Activated CD4-positive, alpha-beta T cell treated with anti-CD3 and anti-CD28 coated beads, Interleukin-2, amount 50 U/mL, for 4 hours (primary cell): ENCODE results near the gene NR5A2.

Experiments
- DNase-seq, 2 experiments: peaks; one replicate each; pipeline ENCODE4 v3.0.0-alpha.2; 2020

Gene NR5A2

DNA sequence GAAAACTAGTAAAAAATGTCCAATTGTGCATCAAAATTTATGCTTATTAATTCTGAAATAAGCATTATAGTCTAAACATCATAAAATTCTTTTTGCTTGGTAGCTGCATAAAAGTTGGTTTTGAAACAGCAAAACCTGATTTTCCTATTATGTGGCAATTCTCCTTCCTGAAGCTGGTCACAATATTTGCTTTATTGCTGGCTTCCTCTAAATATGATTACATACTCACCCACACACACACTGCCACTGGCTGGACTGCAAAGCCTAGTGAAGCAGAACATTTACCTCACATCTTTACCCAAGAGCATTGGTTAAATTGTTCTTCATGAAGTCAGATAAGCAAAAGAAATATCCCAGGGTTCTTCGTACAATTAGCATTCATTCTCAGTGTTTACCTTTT lies 103.0 kb downstream of the NR5A2 start:
- DNase-seq = no peak

DNA sequence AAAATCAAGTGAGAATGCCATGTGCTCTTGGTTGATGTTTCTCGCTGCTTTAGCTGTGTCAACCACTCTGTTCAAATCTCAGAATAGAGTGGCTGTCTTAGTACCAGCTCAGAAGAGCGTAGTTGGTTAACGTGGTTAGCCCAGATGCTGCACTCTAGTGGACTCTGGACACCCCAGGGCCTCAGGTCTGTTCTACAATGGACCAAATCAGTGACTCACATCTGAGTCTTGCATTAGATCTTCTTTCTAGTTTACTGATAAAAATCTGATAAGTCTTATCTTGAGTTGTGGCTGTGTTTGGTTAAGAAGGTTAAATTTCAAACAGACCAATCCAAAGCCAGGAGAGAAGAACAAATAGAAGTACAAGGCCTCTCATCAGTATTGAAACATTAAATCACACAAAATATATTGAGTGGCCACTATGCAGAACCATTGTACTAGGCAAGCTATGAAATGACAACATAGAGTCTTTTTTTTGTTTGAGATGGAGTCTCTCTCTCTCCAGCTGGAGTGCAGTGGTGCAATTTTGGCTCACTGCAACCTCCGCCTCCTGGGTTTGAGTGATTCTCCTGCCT lies 104.1 kb downstream of the NR5A2 start:
- no peak for DNase-seq

DNA sequence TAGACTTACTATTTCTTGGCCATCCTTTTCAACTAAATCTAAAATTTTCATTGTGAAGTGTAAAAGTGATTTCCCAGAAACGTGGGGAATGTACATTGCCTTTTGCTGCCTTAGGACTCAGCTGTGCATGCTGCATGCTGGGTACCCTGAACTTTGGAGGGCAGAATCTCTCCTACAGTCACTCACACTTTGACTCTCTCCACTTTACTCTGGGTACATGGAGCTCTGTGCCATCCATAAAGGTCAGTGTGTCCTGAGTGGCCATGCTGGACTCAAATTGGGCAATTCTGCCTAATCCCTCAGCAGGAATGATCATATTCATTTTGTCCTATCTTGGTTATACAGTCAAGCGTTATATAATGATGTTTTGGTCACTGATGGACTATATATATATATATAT lies 105.6 kb downstream of the NR5A2 start:
- DNase-seq = no peak

DNA sequence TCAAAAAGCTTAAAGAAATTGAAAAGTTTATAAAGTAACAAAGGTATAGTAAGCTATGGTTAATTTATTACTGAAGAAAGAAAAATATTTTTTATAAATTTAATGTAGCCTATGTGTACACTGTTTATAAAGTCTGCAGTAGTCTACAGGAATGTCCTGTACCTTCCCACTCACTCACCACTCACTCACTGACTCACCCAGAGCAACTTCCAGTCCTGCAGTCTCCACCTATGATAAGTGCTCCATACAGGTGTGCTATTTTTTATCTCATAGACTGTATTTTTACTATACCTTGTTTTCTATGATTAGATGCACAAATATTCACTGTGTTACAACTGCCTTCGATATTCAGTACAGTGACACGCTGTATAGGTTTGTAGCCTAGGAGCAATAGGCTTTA lies 106.6 kb downstream of the NR5A2 start:
- no peak for DNase-seq

DNA sequence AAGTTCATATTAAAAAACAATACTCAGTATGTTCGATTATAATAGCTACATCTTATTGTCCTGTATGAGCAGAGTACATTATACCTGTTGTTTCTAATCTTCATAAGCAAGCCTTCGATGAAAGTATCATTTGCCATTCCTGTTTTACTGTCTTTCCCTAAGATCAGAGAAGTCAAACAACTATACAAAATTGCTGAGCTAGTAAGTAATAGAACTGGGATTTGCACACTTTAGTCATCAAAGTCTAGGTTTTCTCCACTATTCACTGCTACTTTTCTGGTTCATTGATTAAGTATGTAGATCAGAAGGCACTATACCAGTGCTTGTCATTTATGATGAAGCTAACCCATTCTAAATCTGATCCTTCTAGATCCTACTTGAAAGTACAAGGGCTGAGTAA lies 108.9 kb downstream of the NR5A2 start:
- DNase-seq = no peak

DNA sequence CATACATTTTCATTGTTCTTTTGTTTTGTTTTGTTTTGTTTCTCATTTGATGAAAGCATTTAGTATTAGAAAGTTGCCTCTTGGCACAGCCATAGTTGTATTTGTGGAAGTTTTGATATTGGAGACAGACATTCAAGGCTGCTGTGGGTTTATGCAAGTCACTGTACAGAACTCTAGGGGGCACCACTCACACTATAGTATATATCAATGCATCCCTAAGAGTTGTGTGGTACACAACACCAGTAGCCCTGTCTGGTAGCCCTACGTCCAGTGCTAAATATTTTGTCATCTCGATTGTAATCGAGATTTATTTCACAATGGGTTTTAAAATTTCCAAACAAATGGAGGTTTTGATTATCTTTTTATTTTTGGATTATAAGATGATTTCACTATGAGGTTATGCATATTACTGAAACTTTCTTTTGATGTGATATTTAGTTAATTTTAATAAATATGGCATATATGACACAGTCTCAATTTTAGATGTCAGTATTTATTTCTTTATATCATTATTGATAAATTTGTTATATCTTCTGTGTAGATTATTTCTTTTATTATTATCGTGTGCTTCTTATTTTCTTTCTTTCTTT lies 112.2 kb downstream of the NR5A2 start:
- peak in 1 of 2 experiments; percentile 5 for DNase-seq

DNA sequence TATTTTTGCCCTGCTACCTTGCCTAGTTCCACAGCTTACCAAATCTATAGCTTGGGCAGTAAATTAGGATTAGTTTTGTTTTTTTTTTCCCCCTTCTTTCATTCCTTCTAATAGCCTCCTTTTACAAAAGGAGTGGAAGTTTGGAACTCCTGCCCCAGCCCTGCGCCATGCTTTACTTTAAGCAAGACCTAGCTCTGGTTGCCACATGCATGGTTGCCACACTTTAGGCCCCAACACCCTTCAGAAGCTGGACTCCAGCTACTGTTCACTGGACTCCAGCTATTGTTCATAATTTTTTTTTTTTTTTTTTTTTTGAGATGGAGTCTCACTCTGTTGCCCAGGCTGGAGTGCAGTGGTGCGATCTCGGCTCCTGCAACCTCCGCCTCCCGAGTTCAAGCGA lies 115.8 kb downstream of the NR5A2 start:
- no peak for DNase-seq

DNA sequence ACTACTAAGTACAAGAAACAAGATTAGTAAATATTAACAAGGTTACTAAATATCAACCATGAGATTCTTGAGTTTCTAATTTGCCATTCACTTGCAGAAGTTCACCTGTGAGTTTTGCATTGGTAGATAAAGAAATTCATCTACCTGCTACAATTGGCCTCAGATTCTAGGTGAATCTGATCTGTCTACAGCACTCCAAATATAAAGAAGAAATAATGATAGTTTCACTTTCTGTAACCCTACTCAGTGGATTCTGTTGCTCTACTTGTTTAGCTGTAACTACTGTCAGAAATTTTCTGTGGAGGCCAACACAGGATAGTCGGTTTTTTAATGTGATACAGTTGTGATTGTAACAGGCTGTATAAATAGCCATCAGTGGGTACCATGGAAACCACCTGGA lies 118.6 kb downstream of the NR5A2 start:
- no peak for DNase-seq

DNA sequence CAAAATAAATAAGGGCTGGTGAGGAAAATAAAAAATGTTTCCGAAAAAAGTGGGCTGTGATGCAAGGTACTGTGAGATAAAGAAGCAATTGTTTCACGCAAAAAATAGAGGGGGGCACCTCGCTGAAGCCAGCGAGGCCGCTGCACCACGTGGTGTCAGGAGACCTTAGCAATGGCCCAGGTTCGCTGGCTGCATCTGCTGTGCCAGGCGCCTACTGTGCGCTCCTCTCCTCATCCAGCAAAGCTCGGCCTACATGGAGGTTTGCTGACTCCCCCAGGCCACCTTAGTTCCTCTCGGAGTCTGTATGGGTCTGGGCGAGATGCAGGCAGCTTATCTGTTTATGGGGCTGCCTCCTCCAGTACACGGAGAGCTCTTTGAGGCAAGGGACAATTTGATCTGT lies 119.6 kb downstream of the NR5A2 start:
- DNase-seq = no peak

DNA sequence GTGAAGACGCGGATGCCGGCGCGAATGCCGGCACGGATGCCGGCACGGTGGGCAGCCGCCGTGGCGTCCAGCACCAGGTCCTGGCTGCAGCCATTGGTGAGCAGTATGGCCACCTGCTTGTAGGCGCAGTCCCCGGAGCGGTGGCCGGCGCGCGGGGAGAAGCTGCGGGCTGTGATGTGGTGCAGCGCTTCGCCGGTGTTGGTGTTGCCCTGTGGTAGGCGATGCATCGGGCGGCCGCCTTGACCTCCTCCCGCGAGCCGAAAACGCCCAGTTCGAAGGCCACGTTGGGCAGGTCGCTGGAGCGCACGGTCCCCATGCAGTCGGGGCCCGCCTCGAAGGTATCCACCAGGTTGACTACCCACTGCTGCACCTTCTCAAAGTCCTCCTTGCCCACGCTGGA lies 120.2 kb downstream of the NR5A2 start:
- no peak for DNase-seq

DNA sequence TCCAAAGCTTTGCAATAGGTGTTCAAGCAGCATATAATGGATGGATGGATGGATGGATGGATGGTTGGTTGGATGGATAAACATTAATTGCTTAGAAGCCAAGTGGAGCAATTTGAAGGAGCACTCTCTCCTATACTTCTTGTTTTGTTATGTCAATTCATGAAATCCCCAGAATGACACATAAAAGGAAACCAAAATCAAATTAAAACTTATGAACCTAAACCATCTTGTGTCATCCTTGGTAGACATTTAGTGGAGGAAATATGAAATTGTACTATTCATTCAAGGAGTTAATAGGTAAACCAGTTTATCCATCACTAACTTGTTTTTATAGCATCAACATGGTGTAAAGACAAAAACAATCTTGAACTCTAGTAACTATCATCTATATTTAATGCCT lies 122.5 kb downstream of the NR5A2 start:
- no peak for DNase-seq

DNA sequence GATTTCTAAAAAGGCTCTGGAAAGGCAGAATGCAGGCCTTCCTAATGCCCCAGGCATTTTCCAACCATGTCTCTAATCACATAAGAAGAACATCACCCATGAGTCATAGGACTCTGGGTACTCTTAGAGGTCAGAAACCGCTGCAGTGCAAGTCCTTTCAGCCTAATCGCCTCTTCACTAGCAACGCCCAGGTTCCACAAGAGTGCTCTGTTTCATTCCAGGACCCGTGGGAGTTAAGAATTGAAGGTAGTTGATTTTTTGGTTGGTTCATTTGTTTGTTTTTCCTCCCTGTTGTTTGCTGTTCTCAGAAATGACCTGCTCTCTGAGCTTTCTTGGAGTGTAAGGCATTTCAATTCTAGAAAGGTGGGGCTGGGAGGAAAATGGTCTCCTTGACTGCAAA lies 123.2 kb downstream of the NR5A2 start:
- no peak for DNase-seq

DNA sequence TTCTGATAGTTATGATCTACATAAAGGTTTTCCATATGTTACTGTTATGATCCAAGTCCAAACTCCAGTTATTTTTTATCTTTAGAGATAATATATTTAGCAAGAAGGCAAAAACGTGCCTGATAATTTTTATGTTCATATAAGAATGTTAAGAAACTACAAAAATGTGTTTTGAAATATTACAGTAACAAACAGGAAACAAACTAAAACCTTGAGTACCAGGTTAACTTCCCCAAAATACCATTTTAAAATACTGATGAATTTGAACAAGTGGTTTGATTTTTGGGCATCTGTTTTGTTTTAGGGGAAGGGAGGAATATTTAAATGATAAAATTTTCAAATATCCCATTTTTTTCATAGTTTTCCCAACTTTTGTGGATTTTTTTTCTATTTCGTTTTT lies 124.8 kb downstream of the NR5A2 start:
- DNase-seq = no peak

DNA sequence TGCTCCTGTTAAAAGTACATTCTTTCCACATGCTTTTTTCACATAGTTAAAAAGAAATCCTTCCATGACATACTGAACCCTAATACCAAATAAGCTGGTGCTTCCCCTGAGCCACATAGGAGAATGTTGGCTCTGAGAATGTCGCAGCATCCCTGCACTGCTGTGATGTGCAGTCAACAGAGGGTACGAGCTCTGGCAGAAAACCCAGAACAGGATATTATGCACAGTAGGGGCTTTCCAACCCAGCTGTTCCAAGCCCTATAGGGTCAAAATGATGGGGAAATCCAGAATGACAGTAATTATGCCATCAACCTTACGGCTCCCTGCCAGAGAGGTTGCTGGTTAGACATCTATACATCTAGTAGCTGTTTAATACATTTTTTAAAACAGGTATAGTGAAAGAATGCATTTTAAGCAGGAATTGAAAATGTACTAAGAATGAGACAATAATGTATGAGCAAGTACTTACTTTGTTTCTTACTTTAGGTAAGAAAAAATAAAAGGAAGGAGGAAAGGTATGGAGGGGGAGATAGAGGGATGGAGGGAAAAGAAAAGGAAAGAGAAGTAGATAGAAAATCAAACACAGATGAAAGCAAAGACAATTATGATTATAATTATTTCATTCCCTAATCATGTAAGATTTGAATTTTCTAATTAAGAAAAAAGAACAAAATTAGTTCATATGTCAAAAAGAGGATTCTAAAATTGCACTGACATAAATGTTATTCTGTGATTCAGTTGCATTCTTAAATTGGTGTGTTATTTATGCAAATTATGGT lies 126.0 kb downstream of the NR5A2 start:
- peak; percentile 29 for DNase-seq

DNA sequence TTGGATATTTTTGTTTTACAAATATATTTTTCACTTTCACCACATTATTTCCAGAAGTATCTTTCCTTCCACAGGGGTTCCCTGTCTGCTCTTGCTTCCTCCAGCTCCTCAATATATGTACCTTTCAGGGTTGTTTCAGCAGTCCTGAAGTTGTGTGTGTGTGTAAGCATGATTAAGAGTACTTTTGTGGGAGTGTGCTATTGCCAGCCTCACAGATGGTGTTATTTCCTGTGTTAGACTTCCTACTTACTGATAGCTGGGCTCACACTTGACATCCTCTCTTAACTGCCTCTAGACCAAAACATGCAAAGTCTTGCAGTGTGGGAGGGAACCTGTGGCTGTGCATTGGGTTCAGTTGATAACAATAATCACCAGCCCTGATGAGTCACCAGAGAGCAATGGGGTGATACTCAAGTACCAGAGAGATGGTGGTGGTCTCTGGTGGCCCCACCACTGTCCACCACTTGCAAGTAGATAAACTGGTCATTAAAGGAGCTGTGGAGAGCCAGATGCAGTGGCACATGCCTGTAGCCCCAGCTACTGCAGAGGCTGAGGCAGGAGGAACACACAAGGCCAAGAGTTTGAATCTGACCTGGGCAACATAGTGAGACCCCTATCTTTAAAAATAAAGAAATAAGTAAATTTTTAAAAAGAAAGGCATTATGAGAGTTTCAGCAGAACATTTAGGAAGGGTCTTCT lies 126.7 kb downstream of the NR5A2 start:
- DNase-seq = peak; percentile 17 to 21

DNA sequence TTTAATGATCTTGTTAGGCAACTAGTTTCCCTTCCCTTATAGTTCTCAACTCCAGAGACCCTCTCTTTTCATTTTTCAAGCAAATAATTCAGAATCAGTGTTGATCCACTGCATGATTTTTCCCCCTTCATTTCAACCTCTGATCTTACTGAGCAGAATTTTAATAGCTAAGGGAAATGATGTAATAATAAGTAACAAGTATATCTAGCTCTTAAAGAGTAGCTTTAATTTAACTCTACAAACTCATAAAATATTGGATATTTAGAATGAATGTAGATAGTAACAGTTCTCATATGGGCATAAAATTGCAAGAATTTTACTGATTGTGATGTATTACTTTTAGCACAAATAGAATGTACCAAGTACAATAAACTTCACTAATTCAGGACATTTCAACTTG lies 130.2 kb downstream of the NR5A2 start:
- no peak for DNase-seq

DNA sequence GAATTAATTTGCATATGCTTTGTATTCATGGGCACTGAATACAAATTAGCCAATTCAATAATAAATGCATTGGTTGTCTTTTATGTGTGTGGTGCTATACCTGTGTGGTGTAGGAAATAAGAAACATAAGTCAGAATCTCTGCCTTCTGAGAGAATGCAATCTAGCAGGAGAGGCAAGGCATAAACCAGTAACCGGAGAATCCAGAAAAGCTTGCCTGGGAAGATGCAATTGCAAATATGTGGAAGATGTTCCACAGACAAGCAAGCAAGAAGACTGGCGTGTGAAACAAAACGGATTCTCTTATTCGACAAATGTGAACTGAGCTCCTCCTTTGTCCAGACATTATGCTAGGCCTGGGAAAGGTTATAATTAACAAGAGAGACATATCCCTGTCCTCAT lies 134.3 kb downstream of the NR5A2 start:
- no peak for DNase-seq

DNA sequence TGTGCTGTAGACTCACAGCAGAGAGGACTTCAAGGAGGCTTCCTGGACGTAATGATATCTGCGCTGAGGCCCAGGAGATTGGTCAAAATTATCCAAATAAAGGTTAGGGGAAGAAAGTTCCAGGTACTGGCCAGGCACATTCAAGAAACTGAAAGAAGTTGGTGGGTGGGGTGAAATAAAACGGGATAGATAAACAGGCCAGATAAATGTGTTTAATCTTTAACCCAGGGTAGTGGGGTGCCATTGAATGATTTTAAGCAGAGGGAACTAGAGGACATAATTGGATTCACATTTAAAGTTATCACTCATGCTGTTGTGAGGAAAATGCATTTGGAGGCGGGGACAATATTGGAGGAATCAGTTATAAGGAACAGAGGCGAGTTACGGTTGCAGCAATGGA lies 134.7 kb downstream of the NR5A2 start:
- no peak for DNase-seq

DNA sequence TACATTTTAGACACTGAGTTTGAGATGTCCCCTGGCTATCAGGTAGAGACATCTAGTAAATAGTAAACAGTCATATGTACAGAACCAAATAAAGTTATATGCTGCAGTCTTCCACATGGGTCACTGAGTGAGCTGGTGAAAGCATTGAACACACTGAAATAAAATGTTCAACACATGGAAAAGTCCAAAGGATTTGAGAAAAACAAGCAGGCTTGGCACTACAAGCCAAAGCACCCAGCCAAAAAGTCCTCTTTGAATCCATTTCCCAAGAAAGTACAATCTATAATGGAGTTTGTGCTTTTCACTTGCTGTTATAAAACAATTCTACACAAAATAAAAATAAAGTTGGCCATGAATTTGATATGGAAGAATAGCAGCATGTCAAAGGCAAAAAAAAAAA lies 135.4 kb downstream of the NR5A2 start:
- no peak for DNase-seq

DNA sequence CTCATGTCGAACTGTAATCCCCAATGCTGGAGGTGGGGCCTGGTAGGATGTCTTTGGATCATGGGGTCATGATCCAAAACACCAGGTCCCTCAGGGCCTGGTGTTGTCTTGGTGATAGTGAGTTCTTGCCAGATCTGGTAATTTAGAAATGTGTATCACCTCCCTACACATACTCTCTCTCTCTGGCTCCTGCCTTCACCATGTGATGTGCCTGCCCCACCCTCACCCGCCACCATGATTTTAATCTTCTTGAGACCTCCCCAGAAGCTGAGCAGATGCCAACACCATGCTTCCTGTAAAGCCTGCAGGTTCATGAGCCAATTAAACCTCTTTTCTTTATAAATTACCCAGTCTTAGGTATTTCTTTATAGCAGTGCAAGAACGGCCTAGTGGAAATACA lies 136.4 kb downstream of the NR5A2 start:
- no peak for DNase-seq

DNA sequence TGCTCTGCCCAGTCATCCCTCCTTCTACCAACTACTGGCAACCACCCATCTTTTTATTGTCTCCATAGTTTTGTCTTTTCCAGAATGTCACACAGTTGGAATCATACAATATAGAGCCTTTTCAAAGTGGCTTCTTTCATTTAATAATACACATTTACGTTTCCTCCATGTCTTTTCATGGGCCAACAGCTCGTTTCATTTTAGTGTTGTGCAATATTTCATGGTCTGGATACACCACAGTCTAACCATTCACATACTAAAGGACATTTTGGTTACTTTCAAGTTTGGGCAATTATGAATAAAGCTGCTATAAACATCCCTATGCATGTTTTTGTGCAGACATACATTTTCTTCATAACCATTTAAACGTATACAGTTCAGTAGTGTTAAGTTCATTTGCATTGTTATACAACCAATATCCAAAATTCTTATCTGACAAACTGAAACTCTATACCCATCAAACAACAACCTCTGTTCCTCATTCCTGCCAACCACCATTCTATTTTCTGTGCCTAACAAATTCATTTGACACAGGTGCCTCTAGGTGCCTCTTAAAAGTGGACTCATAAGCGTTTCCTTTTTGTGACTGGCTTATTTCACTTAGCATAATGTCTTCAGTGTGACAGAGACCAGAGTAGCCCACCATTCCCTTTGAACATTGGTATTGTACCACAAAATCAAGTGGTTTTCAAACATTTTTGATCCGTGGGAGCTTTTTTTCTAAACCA lies 138.1 kb downstream of the NR5A2 start:
- no peak for DNase-seq

DNA sequence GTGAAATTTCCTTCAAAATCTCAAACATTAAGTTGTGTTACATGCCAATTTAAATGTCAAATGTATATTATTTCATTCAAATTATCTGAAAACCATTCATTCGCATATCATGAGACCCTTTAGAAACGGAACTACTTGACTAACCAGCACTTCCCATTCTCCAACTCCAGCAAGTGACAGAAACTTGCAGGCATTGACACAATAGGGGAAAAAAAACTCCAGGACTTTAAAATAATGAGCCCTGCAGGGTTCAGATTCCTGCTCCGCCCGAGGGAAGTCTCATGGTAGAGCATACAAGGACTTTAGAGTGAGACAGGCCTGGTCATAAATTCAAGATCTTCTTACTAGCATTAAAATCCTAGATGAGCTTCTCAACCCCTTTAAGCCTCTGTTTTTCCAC lies 138.9 kb downstream of the NR5A2 start:
- no peak for DNase-seq

DNA sequence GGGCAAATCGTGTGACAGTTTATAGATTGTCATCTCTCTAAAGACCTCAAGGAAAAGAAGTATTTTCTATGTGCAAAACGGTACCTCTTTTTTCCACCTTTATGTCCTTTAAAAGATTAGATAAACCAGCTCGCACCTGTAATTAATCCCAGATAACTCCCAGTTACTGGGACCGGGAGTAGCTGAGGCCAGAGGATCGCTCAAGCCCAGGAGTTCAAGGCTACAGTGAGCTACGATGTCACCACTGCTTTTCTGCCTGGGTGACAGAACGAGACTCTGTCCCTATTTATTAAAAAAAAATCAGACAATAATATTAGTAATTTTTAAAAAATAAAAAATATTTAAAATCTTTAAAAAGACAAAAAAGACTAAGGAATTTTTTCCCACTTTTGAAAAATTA lies 141.4 kb downstream of the NR5A2 start:
- no peak for DNase-seq
